Ascending aorta (tissue), 2 donors: ENCODE measurements around the gene AGBL2. TPM values are rescaled to one million over a fixed set of nuclear protein-coding genes. Genes with fewer than 3 reads are reported as not detected.

Experiments used
- DNase-seq, 2 donors: peaks; one replicate each; pipeline ENCODE4 v3.0.0-alpha.2; 2019; ENCODE audit warnings: low spot score in 2 of 2
- H3K27ac ChIP-seq, 2 donors: fragments of 200-600 bp; sonication (generic); one replicate each; pipeline ENCODE4 v1.5.1; 2016 to 2017; ENCODE audit warnings: mild to moderate bottlenecking in 1 of 2
- H3K27me3 ChIP-seq: fragments of 200-600 bp; sonication (generic); one replicate; pipeline ENCODE4 v1.5.1; 2017
- H3K36me3 ChIP-seq, 2 donors: fragments of 200-600 bp; sonication (generic); one replicate each; pipeline ENCODE4 v1.5.1; 2016
- H3K4me1 ChIP-seq, 2 donors: fragments of 200-600 bp; sonication (generic); one replicate each; pipeline ENCODE4 v1.5.1; 2016 to 2017; ENCODE audit warnings: mild to moderate bottlenecking in 1 of 2
- H3K4me3 ChIP-seq, 2 donors: fragments of 200-600 bp; sonication (generic); one replicate each; pipeline ENCODE4 v1.5.1; 2016 to 2017; ENCODE audit warnings: mild to moderate bottlenecking in 1 of 2
- H3K9me3 ChIP-seq, 2 donors: fragments of 200-600 bp; sonication (generic); one replicate each; pipeline ENCODE4 v1.5.1; 2016
- intact Hi-C: fragments of 100-400 bp; cut with DNase I; formaldehyde crosslinking; loops from one replicate; pipeline ENCODE4 v1.15.1; 2023
- total RNA-seq: library from RNA; depleted of rRNA; stranded (reverse); fragments of >200 nt; gene quantifications from one replicate; pipeline ENCODE4 v1.1.0, GENCODE V29; 2016
- TF ChIP-seq, protein P1 (sequence below), 3 experiments: fragments of 200-600 bp in 2 of 3; fragments of 450-650 bp in 1 of 3; sonication (generic) in 2 of 3; IDR thresholded peaks; one replicate each; pipeline ENCODE4 v1.5.1; 2016 to 2019; ENCODE audit warnings: antibody characterized with exemption in 3 of 3, mild to moderate bottlenecking in 1 of 3, moderate library complexity in 1 of 3

Gene AGBL2
- total RNA-seq, 1 donor from 2014 or later: not detected

DNA sequence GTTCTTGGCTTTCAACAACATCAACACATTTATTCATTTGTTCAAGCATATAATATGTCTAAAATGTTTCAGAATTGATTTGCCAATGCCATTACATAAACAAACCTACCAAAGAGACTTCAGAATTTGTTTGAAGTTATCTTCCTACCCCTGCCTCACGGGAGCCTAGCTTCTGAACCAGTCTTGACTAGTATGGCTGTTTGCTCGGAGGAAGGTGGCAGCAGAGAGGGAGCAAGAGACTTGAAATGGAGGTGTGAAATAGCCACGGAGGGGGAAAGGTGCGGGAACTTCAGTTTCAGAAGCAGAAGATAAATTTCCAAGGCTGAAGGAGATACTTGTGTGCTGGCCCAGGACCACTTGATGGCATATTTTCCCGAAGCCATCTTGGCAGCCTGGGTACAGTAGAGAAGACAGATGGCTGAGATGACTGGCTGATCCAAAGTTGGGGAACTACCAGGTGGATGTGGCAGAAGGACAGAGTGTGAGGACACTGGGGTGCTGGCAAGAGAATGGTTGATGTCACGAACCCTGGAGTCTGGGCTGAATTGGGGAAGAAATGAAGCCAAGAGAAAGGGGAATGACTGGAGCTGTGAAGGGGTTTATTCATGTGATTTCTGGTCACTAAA is 58.8 kb downstream of the AGBL2 start:
- H3K36me3 ChIP-seq: no peaks in the 10 kb centered on the region
- H3K9me3 ChIP-seq: no peaks in the 10 kb centered on the region
- no peak overlapping the region for H3K4me3 ChIP-seq
- intact Hi-C loops: no loop called here
- no peaks in the 10 kb centered on the region for H3K27me3 ChIP-seq
- no peak overlapping the region for H3K27ac ChIP-seq
- TF ChIP-seq, protein P1, sequence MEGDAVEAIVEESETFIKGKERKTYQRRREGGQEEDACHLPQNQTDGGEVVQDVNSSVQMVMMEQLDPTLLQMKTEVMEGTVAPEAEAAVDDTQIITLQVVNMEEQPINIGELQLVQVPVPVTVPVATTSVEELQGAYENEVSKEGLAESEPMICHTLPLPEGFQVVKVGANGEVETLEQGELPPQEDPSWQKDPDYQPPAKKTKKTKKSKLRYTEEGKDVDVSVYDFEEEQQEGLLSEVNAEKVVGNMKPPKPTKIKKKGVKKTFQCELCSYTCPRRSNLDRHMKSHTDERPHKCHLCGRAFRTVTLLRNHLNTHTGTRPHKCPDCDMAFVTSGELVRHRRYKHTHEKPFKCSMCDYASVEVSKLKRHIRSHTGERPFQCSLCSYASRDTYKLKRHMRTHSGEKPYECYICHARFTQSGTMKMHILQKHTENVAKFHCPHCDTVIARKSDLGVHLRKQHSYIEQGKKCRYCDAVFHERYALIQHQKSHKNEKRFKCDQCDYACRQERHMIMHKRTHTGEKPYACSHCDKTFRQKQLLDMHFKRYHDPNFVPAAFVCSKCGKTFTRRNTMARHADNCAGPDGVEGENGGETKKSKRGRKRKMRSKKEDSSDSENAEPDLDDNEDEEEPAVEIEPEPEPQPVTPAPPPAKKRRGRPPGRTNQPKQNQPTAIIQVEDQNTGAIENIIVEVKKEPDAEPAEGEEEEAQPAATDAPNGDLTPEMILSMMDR (IDR thresholded peaks at IDR 0.05): no peak
- DNase-seq: no peak
- H3K4me1 ChIP-seq: no peaks in the 10 kb centered on the region

- Histone ChIP-seq H3K27me3 (no peaks in the 10 kb centered on the region), H3K4me1 (no peaks in the 10 kb centered on the region), H3K36me3 (no peaks in the 10 kb centered on the region), H3K4me3 (no peak overlapping the region), H3K9me3 (no peaks in the 10 kb centered on the region), H3K27ac (no peak overlapping the region)
- TF ChIP-seq, protein P1 (IDR thresholded peaks at IDR 0.05): no peak
- DNase-seq: no peak
- intact Hi-C loops: no loop called here
Observed at GRCh38 chr11:47651818-47652469, 63.2 kb downstream of the AGBL2 start.

- intact Hi-C loops: loop anchor here (10.0 kb wide), 2 partner anchors 196 to 464 kb away; partner anchors contain the start of genes NUP160 and PACSIN3
- Histone ChIP-seq H3K9me3 (no peaks in the 10 kb centered on the region), H3K4me3 (no peak overlapping the region), H3K4me1 (no peaks in the 10 kb centered on the region), H3K27ac (no peak overlapping the region), H3K36me3 (no peaks in the 10 kb centered on the region), H3K27me3 (no peaks in the 10 kb centered on the region)
- no peak for DNase-seq
- TF ChIP-seq, protein P1 (IDR thresholded peaks at IDR 0.05): no peak
Observed at GRCh38 chr11:47649276-47649675, 65.9 kb downstream of the AGBL2 start.

GRCh38 chr11:47646019-47646418 is 69.2 kb downstream of the AGBL2 start:
- Histone ChIP-seq H3K9me3 (no peaks in the 10 kb centered on the region), H3K27ac (no peak overlapping the region), H3K4me1 (peaks cover 2 to 8% of the 10 kb centered on the region in 2 donors), H3K36me3 (no peaks in the 10 kb centered on the region), H3K4me3 (no peak overlapping the region), H3K27me3 (no peaks in the 10 kb centered on the region)
- DNase-seq: no peak
- TF ChIP-seq, protein P1 (IDR thresholded peaks at IDR 0.05): no peak
- intact Hi-C loops: loop anchor here (10.0 kb wide), 2 partner anchors 199 to 461 kb away; partner anchors contain the start of genes NUP160 and PACSIN3

- DNase-seq: no peak
- Histone ChIP-seq H3K9me3 (no peaks in the 10 kb centered on the region), H3K36me3 (no peaks in the 10 kb centered on the region), H3K27ac (no peak overlapping the region), H3K27me3 (no peaks in the 10 kb centered on the region), H3K4me3 (no peak overlapping the region), H3K4me1 (peaks cover 2 to 13% of the 10 kb centered on the region in 2 donors)
- intact Hi-C loops: loop anchor here (10.0 kb wide), 2 partner anchors 199 to 461 kb away; partner anchors contain the start of genes NUP160 and PACSIN3
- TF ChIP-seq, protein P1 (IDR thresholded peaks at IDR 0.05): no peak
Observed at GRCh38 chr11:47645500-47645899, 69.7 kb downstream of the AGBL2 start.
